ENCODE data around the gene RNF168. TPM values are rescaled to one million over a fixed set of nuclear protein-coding genes. Genes with fewer than 3 reads are reported as not detected.
"Not testable (repeated sequence)": the region's sequence is repeated elsewhere in the genome, so short reads cannot be mapped to it uniquely, and the experiment has no call there.

Gene RNF168
- 18.8 TPM for total RNA-seq (2013)
- 1 to 10 TPM; 4.4 to 6.9 (median 6.7) TPM for polyA plus RNA-seq
- 17.6 and 21.3 TPM in 2 replicates for polyA minus RNA-seq
- 23.6 to 294 (median 117) reads per million in 11 experiments for total RNA-seq

GRCh38 chr3:196503196-196504076 is at the start of gene RNF168:
TSS of gene RNF168 (minus strand) at chr3:196503768. CDS start at chr3:196503173, 595 bp downstream.
- peaks cover 51% of the 10 kb centered on the region for H3K79me2 ChIP-seq (ENCODE audit: insufficient read depth, low read length)
- peak within 1 kb of the TSS; percentile 74 to 95 (median 84) for H3K4me3 ChIP-seq (replicated peaks in 1 of 3; ENCODE audit: low read depth in 2 of 3, low read length in 3 of 3)
- H3K4me1 Mint-ChIP-seq, result peaks cover 37% of the 10 kb centered on the region
- H3K36me3 Mint-ChIP-seq, result peaks cover 10 to 15% of the 10 kb centered on the region in 2 donors
- H2AFZ ChIP-seq (ENCODE audit: insufficient read depth, low read depth, low read length, poor library complexity, severe bottlenecking), result peak within 1 kb of the TSS; percentile 60
- H3K9me3 ChIP-seq (replicated peaks in 1 of 2; ENCODE audit: control insufficient read depth in 1 of 2, insufficient read depth in 1 of 2, low read length in 2 of 2), result peaks cover 6 to 11% of the 10 kb centered on the region in 2 donors
- under 1% methylated on average over 66 of the region's 75 CpGs for WGBS (ENCODE audit: insufficient coverage)
- H3K4me3 Mint-ChIP-seq, result peak within 1 kb of the TSS; percentile 99
- H3K4me1 ChIP-seq (ENCODE audit: control insufficient read depth in 1 of 2, insufficient read depth in 2 of 2, low read length in 2 of 2), result peaks cover 23 to 32% of the 10 kb centered on the region in 2 donors
- peak within 1 kb of the TSS; percentile 82 for H3K4me2 ChIP-seq (replicated peaks; ENCODE audit: extremely low read depth, low read length, poor library complexity, severe bottlenecking)
- H3K27ac ChIP-seq (ENCODE audit: low read depth in 1 of 2, low read length in 2 of 2), result peak within 1 kb of the TSS; percentile 89 to 99
- H3K9me3 Mint-ChIP-seq, result peaks cover 4 to 15% (median 9%) of the 10 kb centered on the region in 7 donors
- peak; percentile 83 to 92 (median 85) for DNase-seq
- H4K20me1 ChIP-seq (ENCODE audit: insufficient read depth, low read length), result peaks cover 45% of the 10 kb centered on the region
- no peaks in the 10 kb centered on the region for H3K27me3 ChIP-seq (ENCODE audit: control insufficient read depth in 2 of 2, insufficient read depth in 2 of 2, low read length in 2 of 2)
- peaks cover 0 to 11% of the 10 kb centered on the region in 2 donors for H3K36me3 ChIP-seq (replicated peaks in 1 of 2; ENCODE audit: control insufficient read depth in 1 of 2, insufficient read depth in 2 of 2, low read length in 2 of 2)
- peak within 1 kb of the TSS; percentile 95 for H3K9ac ChIP-seq (ENCODE audit: insufficient read depth, low read length, poor library complexity, severe bottlenecking)
- intact Hi-C loops (cut with micrococcal nuclease), result loop anchor here in 1 of 2 donors (5.0 kb wide), 1 partner anchor 71 kb away; the partner anchor contains the start of gene UBXN7
- H3K27me3 Mint-ChIP-seq (ENCODE audit: low read depth in 3 of 3), result peaks cover 0 to 2% (median 1%) of the 10 kb centered on the region in 3 donors
- H3K27ac Mint-ChIP-seq, result peak within 1 kb of the TSS; percentile 96 to 99 (median 97)
- no peak for TF ChIP-seq CTCF (IDR thresholded peaks at IDR 0.05)

DNA sequence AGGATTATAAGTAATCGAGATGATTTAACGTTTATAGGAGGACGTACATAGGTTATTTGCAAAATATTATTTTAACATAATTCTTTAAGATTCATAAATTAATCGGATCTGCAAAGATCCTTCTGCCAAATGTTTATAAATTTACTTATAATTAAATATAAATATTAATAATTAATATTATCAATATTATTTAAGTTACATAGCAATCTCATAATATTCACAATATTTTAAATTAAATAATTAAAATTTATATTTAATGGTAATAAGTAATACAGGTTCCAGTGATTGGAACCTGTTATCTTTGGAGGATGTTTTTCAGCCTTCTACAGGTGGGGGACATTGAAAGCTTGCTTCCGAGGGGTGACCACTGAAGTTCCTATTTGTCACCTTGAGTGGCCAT is 48.7 kb upstream of the RNF168 start:
- peaks cover 4 to 10% of the 10 kb centered on the region in 2 donors for H3K36me3 Mint-ChIP-seq
- Histone ChIP-seq H3K27ac (ENCODE audit: low read depth in 1 of 2, low read length in 2 of 2) (no peak overlapping the region), H3K79me2 (ENCODE audit: insufficient read depth, low read length) (no peaks in the 10 kb centered on the region), H2AFZ (ENCODE audit: insufficient read depth, low read depth, low read length, poor library complexity, severe bottlenecking) (no peak overlapping the region), H3K4me1 (ENCODE audit: control insufficient read depth in 1 of 2, insufficient read depth in 2 of 2, low read length in 2 of 2) (peaks cover 17 to 22% of the 10 kb centered on the region in 2 donors), H3K4me3 (replicated peaks in 1 of 3; ENCODE audit: low read depth in 2 of 3, low read length in 3 of 3) (no peak overlapping the region), H3K9me3 (replicated peaks in 1 of 2; ENCODE audit: control insufficient read depth in 1 of 2, insufficient read depth in 1 of 2, low read length in 2 of 2) (peaks cover 18 to 20% of the 10 kb centered on the region in 2 donors), H3K4me2 (replicated peaks; ENCODE audit: extremely low read depth, low read length, poor library complexity, severe bottlenecking) (no peak overlapping the region), H3K36me3 (replicated peaks in 1 of 2; ENCODE audit: control insufficient read depth in 1 of 2, insufficient read depth in 2 of 2, low read length in 2 of 2) (no peaks in the 10 kb centered on the region), H3K9ac (ENCODE audit: insufficient read depth, low read length, poor library complexity, severe bottlenecking) (no peak overlapping the region), H4K20me1 (ENCODE audit: insufficient read depth, low read length) (no peaks in the 10 kb centered on the region), H3K27me3 (ENCODE audit: control insufficient read depth in 2 of 2, insufficient read depth in 2 of 2, low read length in 2 of 2) (no peaks in the 10 kb centered on the region)
- peaks cover 15 to 31% (median 26%) of the 10 kb centered on the region in 7 donors for H3K9me3 Mint-ChIP-seq
- no peak for DNase-seq
- H3K27me3 Mint-ChIP-seq (ENCODE audit: low read depth in 3 of 3), result peaks cover 0 to 2% (median 0%) of the 10 kb centered on the region in 3 donors
- H3K4me1 Mint-ChIP-seq, result peaks cover 22% of the 10 kb centered on the region
- intact Hi-C loops (cut with micrococcal nuclease), result no loop called here
- H3K4me3 Mint-ChIP-seq, result no peak overlapping the region
- TF ChIP-seq CTCF (IDR thresholded peaks at IDR 0.05), result no peak
- no peak overlapping the region for H3K27ac Mint-ChIP-seq
- WGBS (ENCODE audit: insufficient coverage), result no CpG with 5 or more reads among the region's 5 CpGs

- peaks cover 18 to 20% of the 10 kb centered on the region in 2 donors for H3K9me3 ChIP-seq (replicated peaks in 1 of 2; ENCODE audit: control insufficient read depth in 1 of 2, insufficient read depth in 1 of 2, low read length in 2 of 2)
- H3K9ac ChIP-seq (ENCODE audit: insufficient read depth, low read length, poor library complexity, severe bottlenecking); H3K27ac ChIP-seq (ENCODE audit: low read depth in 1 of 2, low read length in 2 of 2); H3K36me3 Mint-ChIP-seq; DNase-seq; H3K4me3 Mint-ChIP-seq; H4K20me1 ChIP-seq (ENCODE audit: insufficient read depth, low read length); H3K27ac Mint-ChIP-seq; H3K36me3 ChIP-seq (replicated peaks in 1 of 2; ENCODE audit: control insufficient read depth in 1 of 2, insufficient read depth in 2 of 2, low read length in 2 of 2); H2AFZ ChIP-seq (ENCODE audit: insufficient read depth, low read depth, low read length, poor library complexity, severe bottlenecking); H3K4me2 ChIP-seq (replicated peaks; ENCODE audit: extremely low read depth, low read length, poor library complexity, severe bottlenecking); H3K27me3 ChIP-seq (ENCODE audit: control insufficient read depth in 2 of 2, insufficient read depth in 2 of 2, low read length in 2 of 2); H3K27me3 Mint-ChIP-seq (ENCODE audit: low read depth in 3 of 3); H3K4me3 ChIP-seq (replicated peaks in 1 of 3; ENCODE audit: low read depth in 2 of 3, low read length in 3 of 3); H3K79me2 ChIP-seq (ENCODE audit: insufficient read depth, low read length); intact Hi-C loops (cut with micrococcal nuclease): not testable (repeated sequence)
- WGBS (ENCODE audit: insufficient coverage), result 81% methylated on average over 2 of the region's 3 CpGs
- peaks cover 17% of the 10 kb centered on the region for H3K4me1 Mint-ChIP-seq
- H3K4me1 ChIP-seq (ENCODE audit: control insufficient read depth in 1 of 2, insufficient read depth in 2 of 2, low read length in 2 of 2), result peaks cover 16 to 18% of the 10 kb centered on the region in 2 donors
- peaks cover 15 to 31% (median 26%) of the 10 kb centered on the region in 7 donors for H3K9me3 Mint-ChIP-seq
These were observed 46.6 kb upstream of the RNF168 start for GRCh38 chr3:196550172-196550571.

Data from CD14-positive monocyte (primary cell).